Measurements from ENCODE around the gene ATP8A2. TPM values are rescaled to one million over a fixed set of nuclear protein-coding genes. Genes with fewer than 3 reads are reported as not detected.

ATP8A2 gene
- total RNA-seq, 1 donor from 2014 or later = 0.27 TPM

- intact Hi-C loops (cut with micrococcal nuclease) = no loop called here
- H3K27ac ChIP-seq (replicated peaks) = no peak overlapping the region
- no peaks in the 10 kb centered on the region for H3K4me1 ChIP-seq
- H3K27me3 ChIP-seq (ENCODE audit: low read depth) = no peaks in the 10 kb centered on the region
- TF ChIP-seq CTCF (IDR thresholded peaks at IDR 0.05; ENCODE audit: borderline replicate concordance) = no peak
- DNase-seq = no peak
- no peaks in the 10 kb centered on the region for H3K9me3 ChIP-seq (replicated peaks)
- peaks cover 12% of the 10 kb centered on the region for H3K36me3 ChIP-seq
- H3K4me3 ChIP-seq = no peak overlapping the region
These were observed 26.2 kb upstream of the ATP8A2 start for GRCh38 chr13:25345576-25345975.

- H3K27me3 ChIP-seq (ENCODE audit: low read depth) = no peaks in the 10 kb centered on the region
- DNase-seq = no peak
- no peak overlapping the region for H3K27ac ChIP-seq (replicated peaks)
- H3K36me3 ChIP-seq = no peaks in the 10 kb centered on the region
- no peak overlapping the region for H3K4me3 ChIP-seq
- H3K4me1 ChIP-seq = no peaks in the 10 kb centered on the region
- intact Hi-C loops (cut with micrococcal nuclease) = no loop called here
- TF ChIP-seq CTCF (IDR thresholded peaks at IDR 0.05; ENCODE audit: borderline replicate concordance) = no peak
- H3K9me3 ChIP-seq (replicated peaks) = no peaks in the 10 kb centered on the region
These were observed 24.6 kb upstream of the ATP8A2 start for GRCh38 chr13:25347151-25347550.

GRCh38 chr13:25351404-25351803 lies 20.4 kb upstream of the ATP8A2 start:
- Histone ChIP-seq H3K4me3 (no peak overlapping the region), H3K4me1 (no peaks in the 10 kb centered on the region), H3K9me3 (replicated peaks) (no peaks in the 10 kb centered on the region), H3K36me3 (no peaks in the 10 kb centered on the region), H3K27ac (replicated peaks) (no peak overlapping the region), H3K27me3 (ENCODE audit: low read depth) (peaks cover 28% of the 10 kb centered on the region)
- intact Hi-C loops (cut with micrococcal nuclease) = no loop called here
- TF ChIP-seq CTCF (IDR thresholded peaks at IDR 0.05; ENCODE audit: borderline replicate concordance) = no peak
- no peak for DNase-seq

- H3K4me1 ChIP-seq = no peaks in the 10 kb centered on the region
- intact Hi-C loops (cut with micrococcal nuclease) = no loop called here
- TF ChIP-seq CTCF (IDR thresholded peaks at IDR 0.05; ENCODE audit: borderline replicate concordance) = no peak
- no peaks in the 10 kb centered on the region for H3K9me3 ChIP-seq (replicated peaks)
- no peak for DNase-seq
- no peak overlapping the region for H3K4me3 ChIP-seq
- no peaks in the 10 kb centered on the region for H3K36me3 ChIP-seq
- H3K27me3 ChIP-seq (ENCODE audit: low read depth) = peaks cover 35% of the 10 kb centered on the region
- no peak overlapping the region for H3K27ac ChIP-seq (replicated peaks)
These were observed 19.5 kb upstream of the ATP8A2 start for GRCh38 chr13:25352230-25352629.

- no peak overlapping the region for H3K4me3 ChIP-seq
- DNase-seq = no peak
- H3K4me1 ChIP-seq = no peaks in the 10 kb centered on the region
- intact Hi-C loops (cut with micrococcal nuclease) = no loop called here
- no peak for TF ChIP-seq CTCF (IDR thresholded peaks at IDR 0.05; ENCODE audit: borderline replicate concordance)
- H3K9me3 ChIP-seq (replicated peaks) = no peaks in the 10 kb centered on the region
- H3K27ac ChIP-seq (replicated peaks) = no peak overlapping the region
- no peaks in the 10 kb centered on the region for H3K36me3 ChIP-seq
- peaks cover 35% of the 10 kb centered on the region for H3K27me3 ChIP-seq (ENCODE audit: low read depth)
These were observed 19.0 kb upstream of the ATP8A2 start for GRCh38 chr13:25352806-25353205.

- H3K9me3 ChIP-seq (replicated peaks) = no peaks in the 10 kb centered on the region
- no peaks in the 10 kb centered on the region for H3K4me1 ChIP-seq
- no peaks in the 10 kb centered on the region for H3K36me3 ChIP-seq
- H3K27me3 ChIP-seq (ENCODE audit: low read depth) = peaks cover 35% of the 10 kb centered on the region
- no peak overlapping the region for H3K27ac ChIP-seq (replicated peaks)
- DNase-seq = no peak
- TF ChIP-seq CTCF (IDR thresholded peaks at IDR 0.05; ENCODE audit: borderline replicate concordance) = no peak
- intact Hi-C loops (cut with micrococcal nuclease) = no loop called here
- no peak overlapping the region for H3K4me3 ChIP-seq
These were observed 18.4 kb upstream of the ATP8A2 start for GRCh38 chr13:25353344-25353743.

All from left ventricle myocardium inferior (tissue), 1 donor.